ENCODE measurements around the gene SLC25A44.
"Not testable (repeated sequence)": the region's sequence is repeated elsewhere in the genome, so short reads cannot be mapped to it uniquely, and the experiment has no call there.

Gene SLC25A44

GRCh38 chr1:156164125-156164831 lies 29.6 kb upstream of the SLC25A44 start:
- no peak for DNase-seq

- DNase-seq: no peak
These were observed 28.8 kb upstream of the SLC25A44 start for GRCh38 chr1:156165083-156165482.

GRCh38 chr1:156167536-156167935 lies 26.4 kb upstream of the SLC25A44 start:
- DNase-seq: no peak

GRCh38 chr1:156172696-156173470 lies 21.0 kb upstream of the SLC25A44 start:
- DNase-seq: no peak

- no peak for DNase-seq
These were observed 17.2 kb upstream of the SLC25A44 start for GRCh38 chr1:156176610-156177210.

- no peak for DNase-seq
These were observed 15.8 kb upstream of the SLC25A44 start for GRCh38 chr1:156177919-156178654.

- DNase-seq: no peak
These were observed 13.4 kb upstream of the SLC25A44 start for GRCh38 chr1:156180471-156180870.

- DNase-seq: not testable (repeated sequence)
These were observed 12.4 kb upstream of the SLC25A44 start for GRCh38 chr1:156181391-156181924.

- not testable (repeated sequence) for DNase-seq
These were observed 11.7 kb upstream of the SLC25A44 start for GRCh38 chr1:156182010-156182779.

- DNase-seq: not testable (repeated sequence)
These were observed 7.3 kb upstream of the SLC25A44 start for GRCh38 chr1:156186347-156187177.

GRCh38 chr1:156190265-156190664 lies 3.6 kb upstream of the SLC25A44 start:
- not testable (repeated sequence) for DNase-seq

- DNase-seq: no peak
These were observed 2.5 kb upstream of the SLC25A44 start for GRCh38 chr1:156191292-156191964.

- DNase-seq: no peak
These were observed 756 bp upstream of the SLC25A44 start for GRCh38 chr1:156193208-156193487.

- DNase-seq: no peak
These were observed 372 bp downstream of the SLC25A44 start for GRCh38 chr1:156194300-156194652.

GRCh38 chr1:156195853-156196252 lies 1.9 kb downstream of the SLC25A44 start:
- no peak for DNase-seq

GRCh38 chr1:156196445-156196844 lies 2.5 kb downstream of the SLC25A44 start:
- DNase-seq: no peak

GRCh38 chr1:156198831-156199349 lies 5.0 kb downstream of the SLC25A44 start:
- DNase-seq: no peak

- no peak for DNase-seq
These were observed 6.1 kb downstream of the SLC25A44 start for GRCh38 chr1:156200044-156200443.

- DNase-seq: no peak
These were observed 9.4 kb downstream of the SLC25A44 start for GRCh38 chr1:156203331-156203730.

- DNase-seq: no peak
These were observed 10.8 kb downstream of the SLC25A44 start for GRCh38 chr1:156204686-156205085.

GRCh38 chr1:156211243-156211642 lies 17.3 kb downstream of the SLC25A44 start:
- no peak for DNase-seq
